Fibroblast of villous mesenchyme (primary cell): Measurements from ENCODE around the gene DDX43. TPM values are rescaled to one million over a fixed set of nuclear protein-coding genes. Genes with fewer than 3 reads are reported as not detected.

ENCODE experiments used
- DNase-seq: peaks from one replicate; pipeline ENCODE4 v3.0.0-alpha.2; 2010; ENCODE audit warnings: low read depth
- H3K4me3 ChIP-seq: 2 replicates; pipeline ENCODE4 v1.5.1; 2011; ENCODE audit warnings: low read depth, mild to moderate bottlenecking, low read length
- CTCF ChIP-seq: IDR thresholded peaks from 2 replicates; pipeline ENCODE4 v1.5.1; 2012; ENCODE audit warnings: low read depth, mild to moderate bottlenecking, low read length; ENCODE audit not compliant: insufficient read depth
- total RNA-seq: library from RNA; depleted of rRNA; stranded (reverse); fragments of >200 nt; gene quantifications from 2 replicates; pipeline ENCODE4 v1.2.3, GENCODE V29; 2012

The DDX43 gene
- total RNA-seq, 1 donor, result 0.86 TPM

GRCh38 chr6:73363537-73363875, 31.1 kb upstream of the DDX43 start:
- TF ChIP-seq CTCF, result no peak
- no peak overlapping the region for H3K4me3 ChIP-seq
- no peak for DNase-seq

GRCh38 chr6:73364121-73364520, 30.5 kb upstream of the DDX43 start:
- DNase-seq, result no peak
- no peak overlapping the region for H3K4me3 ChIP-seq
- no peak for TF ChIP-seq CTCF

- no peak overlapping the region for H3K4me3 ChIP-seq
- TF ChIP-seq CTCF, result no peak
- no peak for DNase-seq
Measured at GRCh38 chr6:73364549-73364948, 30.1 kb upstream of the DDX43 start.

GRCh38 chr6:73367761-73368355, 26.8 kb upstream of the DDX43 start:
- no peak overlapping the region for H3K4me3 ChIP-seq
- TF ChIP-seq CTCF, result no peak
- no peak for DNase-seq

- no peak for TF ChIP-seq CTCF
Measured at GRCh38 chr6:73368675-73369074, 26.0 kb upstream of the DDX43 start.

GRCh38 chr6:73369157-73369556, 25.5 kb upstream of the DDX43 start:
- no peak for TF ChIP-seq CTCF
- no peak for DNase-seq
- H3K4me3 ChIP-seq, result no peak overlapping the region

More at GRCh38 chr6:73368675-73369074, 26.0 kb upstream of the DDX43 start:
- H3K4me3 ChIP-seq, result no peak overlapping the region
- DNase-seq, result no peak

GRCh38 chr6:73369563-73369962, 25.1 kb upstream of the DDX43 start, which contains the start of gene OOEP:
TSS of gene OOEP (minus strand) at chr6:73369897. CDS start at chr6:73369792, 105 bp downstream.
- DNase-seq, result no peak
- no peak within 1 kb of the TSS for H3K4me3 ChIP-seq
- TF ChIP-seq CTCF, result no peak
